Testis (tissue), 3 donors: ENCODE results near the gene ANKRD27. TPM values are rescaled to one million over a fixed set of nuclear protein-coding genes. Genes with fewer than 3 reads are reported as not detected.
A peak's percentile ranks its signal among the peaks of the same experiment; 100 is the strongest.

Experiments
- DNase-seq: peaks from one replicate; pipeline ENCODE4 v3.0.0-alpha.2; 2019
- H3K27ac ChIP-seq, 2 donors: fragments of 200-600 bp; sonication (generic); one replicate each; pipeline ENCODE4 v1.5.1; 2019
- H3K27me3 ChIP-seq: fragments of 200-600 bp; sonication (generic); one replicate; pipeline ENCODE4 v1.5.1; 2019
- H3K36me3 ChIP-seq: fragments of 200-600 bp; sonication (generic); one replicate; pipeline ENCODE4 v1.5.1; 2017; ENCODE audit warnings: low read depth; ENCODE audit errors: missing control alignments
- H3K4me1 ChIP-seq: fragments of 200-600 bp; sonication (generic); one replicate; pipeline ENCODE4 v1.5.1; 2019
- H3K4me3 ChIP-seq, 2 donors: fragments of 200-600 bp; sonication (generic); one replicate each; pipeline ENCODE4 v1.5.1; 2017 to 2019
- H3K9me3 ChIP-seq: fragments of 200-600 bp; sonication (generic); one replicate; pipeline ENCODE4 v1.5.1; 2017
- CTCF ChIP-seq, 3 experiments: fragments of 450-650 bp in 2 of 3; fragments of 200-600 bp in 1 of 3; sonication (generic) in 1 of 3; IDR thresholded peaks; one replicate each; pipeline ENCODE4 v1.5.1; 2016 to 2019; ENCODE audit warnings: antibody characterized with exemption in 3 of 3, mild to moderate bottlenecking in 2 of 3, moderate library complexity in 1 of 3
- POLR2A ChIP-seq: fragments of 450-650 bp; IDR thresholded peaks from one replicate; pipeline ENCODE4 v1.6.1; 2017; ENCODE audit warnings: antibody characterized with exemption, mild to moderate bottlenecking, moderate library complexity
- WGBS, 2 donors: methylation state at CpG; one replicate each; pipeline ENCODE4 v1.1.5; 2018; 5-methylcytosine and 5-hydroxymethylcytosine counted together
- intact Hi-C: fragments of 100-400 bp; cut with DNase I; formaldehyde crosslinking; loops from one replicate; pipeline ENCODE4 v1.15.1; 2023; ENCODE audit warnings: low total_unique reads
- polyA plus RNA-seq: library from polyadenylated mRNA; stranded (reverse); fragments of 350-450 nt; fragmentation: Illumina TruSeq; extraction: RNeasy Lipid Tissue Mini Kit (QIAGEN cat#74804); gene quantifications from one replicate; pipeline ENCODE4 v1.2.3, GENCODE V29; 2014; ENCODE audit warnings: low read depth, low replicate concordance; ENCODE audit not compliant: insufficient read depth
- total RNA-seq, 2 donors: library from RNA; depleted of rRNA; stranded (reverse); fragments of >200 nt; gene quantifications; one replicate each; pipeline ENCODE4 v1.2.3, GENCODE V29; 2016

ANKRD27 gene
- total and polyA plus RNA-seq, 3 donors from 2014 or later, result 34.6 to 54.4 (median 45.8) TPM

- no peaks in the 10 kb centered on the region for H3K4me1 ChIP-seq
- H3K9me3 ChIP-seq, result no peaks in the 10 kb centered on the region
- WGBS, 2 donors, result 79 to 87% methylated on average over 5 of the region's 5 CpGs
- H3K4me3 ChIP-seq, result no peak overlapping the region
- intact Hi-C loops, result no loop called here
- no peaks in the 10 kb centered on the region for H3K27me3 ChIP-seq
- H3K27ac ChIP-seq, result no peak overlapping the region
- no peak for TF ChIP-seq POLR2A
- no peak for TF ChIP-seq CTCF (IDR thresholded peaks at IDR 0.05)
- H3K36me3 ChIP-seq, result no peaks in the 10 kb centered on the region
- no peak for DNase-seq
These were observed 63.8 kb downstream of the ANKRD27 start for GRCh38 chr19:32611161-32611560.

GRCh38 chr19:32607479-32607878, 67.5 kb downstream of the ANKRD27 start:
- no peaks in the 10 kb centered on the region for H3K4me1 ChIP-seq
- intact Hi-C loops, result no loop called here
- WGBS, 2 donors, result 95 to 96% methylated on average over 16 to 20 of the region's 20 CpGs

GRCh38 chr19:32606289-32606688, 68.7 kb downstream of the ANKRD27 start:
- Histone ChIP-seq H3K4me3 (no peak overlapping the region), H3K36me3 (no peaks in the 10 kb centered on the region), H3K4me1 (no peaks in the 10 kb centered on the region), H3K27me3 (no peaks in the 10 kb centered on the region), H3K27ac (no peak overlapping the region), H3K9me3 (no peaks in the 10 kb centered on the region)
- 78 to 85% methylated on average over 14 to 15 of the region's 15 CpGs for WGBS, 2 donors
- intact Hi-C loops, result no loop called here
- TF ChIP-seq POLR2A, result no peak
- DNase-seq, result no peak

More at GRCh38 chr19:32607479-32607878, 67.5 kb downstream of the ANKRD27 start:
- Histone ChIP-seq H3K36me3 (no peaks in the 10 kb centered on the region), H3K27me3 (no peaks in the 10 kb centered on the region), H3K9me3 (no peaks in the 10 kb centered on the region), H3K4me3 (no peak overlapping the region), H3K27ac (no peak overlapping the region)
- no peak for TF ChIP-seq POLR2A
- no peak for DNase-seq

- no peak overlapping the region for H3K27ac ChIP-seq
- no peak for DNase-seq
- TF ChIP-seq CTCF (IDR thresholded peaks at IDR 0.05), result no peak
- TF ChIP-seq POLR2A, result no peak
- intact Hi-C loops, result no loop called here
- H3K4me1 ChIP-seq, result no peaks in the 10 kb centered on the region
- no peaks in the 10 kb centered on the region for H3K36me3 ChIP-seq
- H3K4me3 ChIP-seq, result no peak overlapping the region
- 91 to 92% methylated on average over 18 to 21 of the region's 21 CpGs for WGBS, 2 donors
- no peaks in the 10 kb centered on the region for H3K27me3 ChIP-seq
- H3K9me3 ChIP-seq, result no peaks in the 10 kb centered on the region
These were observed 69.4 kb downstream of the ANKRD27 start for GRCh38 chr19:32605544-32605943.

- Histone ChIP-seq H3K27ac (no peak overlapping the region), H3K36me3 (no peaks in the 10 kb centered on the region), H3K4me3 (no peak overlapping the region), H3K9me3 (no peaks in the 10 kb centered on the region), H3K4me1 (no peaks in the 10 kb centered on the region), H3K27me3 (no peaks in the 10 kb centered on the region)
- no peak for TF ChIP-seq CTCF (IDR thresholded peaks at IDR 0.05)
- TF ChIP-seq POLR2A, result no peak
- DNase-seq, result no peak
- intact Hi-C loops, result no loop called here
- WGBS, 2 donors, result 94 to 95% methylated on average over 13 to 14 of the region's 14 CpGs
These were observed 71.0 kb downstream of the ANKRD27 start for GRCh38 chr19:32603961-32604360.

- DNase-seq, result peak; percentile 28
- 19 to 36% methylated on average over 2 of the region's 2 CpGs for WGBS, 2 donors
- no peaks in the 10 kb centered on the region for H3K4me1 ChIP-seq
- intact Hi-C loops, result no loop called here
- H3K9me3 ChIP-seq, result no peaks in the 10 kb centered on the region
- H3K27me3 ChIP-seq, result no peaks in the 10 kb centered on the region
- no peak overlapping the region for H3K27ac ChIP-seq
- no peaks in the 10 kb centered on the region for H3K36me3 ChIP-seq
- TF ChIP-seq CTCF (IDR thresholded peaks at IDR 0.05) (peak; percentile 75 to 94 (median 87)), POLR2A (no peak)
- H3K4me3 ChIP-seq, result no peak overlapping the region
These were observed 75.2 kb downstream of the ANKRD27 start for GRCh38 chr19:32599736-32600157.
